Prostate gland (tissue), 2 donors: ENCODE measurements around the gene GRAP2. TPM values are rescaled to one million over a fixed set of nuclear protein-coding genes. Genes with fewer than 3 reads are reported as not detected.

ENCODE experiments used
- DNase-seq: peaks from one replicate; pipeline ENCODE4 v3.0.0-alpha.2; 2019; ENCODE audit warnings: low spot score
- H3K27ac ChIP-seq, 2 donors: fragments of 200-600 bp; sonication (generic); 2 replicates each; pipeline ENCODE4 v1.5.1; 2017 to 2019
- H3K27me3 ChIP-seq: fragments of 200-600 bp; sonication (generic); replicated peaks from 2 replicates; pipeline ENCODE4 v1.5.1; 2019; ENCODE audit not compliant: insufficient read depth
- H3K36me3 ChIP-seq, 2 donors: fragments of 200-600 bp; sonication (generic); 1 replicate in 1 of 2; 2 replicates in 1 of 2; pipeline versions ENCODE4 v1.5.1 to v1.8.1; 2017 to 2019
- H3K4me1 ChIP-seq: fragments of 200-600 bp; sonication (generic); replicated peaks from 2 replicates; pipeline ENCODE4 v1.5.1; 2019
- H3K4me3 ChIP-seq, 2 donors: fragments of 200-600 bp; sonication (generic); 2 replicates each; pipeline ENCODE4 v1.5.1; 2017 to 2019
- H3K9me3 ChIP-seq: fragments of 200-600 bp; sonication (generic); 2 replicates; pipeline ENCODE4 v1.5.1; 2017
- POLR2A ChIP-seq: fragments of 450-650 bp; IDR thresholded peaks from one replicate; pipeline ENCODE4 v1.6.1; 2016; ENCODE audit warnings: antibody characterized with exemption, mild to moderate bottlenecking
- POLR2AphosphoS5 ChIP-seq: sonication (generic); formaldehyde crosslinking; IDR thresholded peaks from one replicate; pipeline ENCODE4 v1.6.1; 2017; ENCODE audit warnings: antibody characterized with exemption
- WGBS: methylation state at CpG from one replicate; pipeline ENCODE4 v1.1.5; 2018; 5-methylcytosine and 5-hydroxymethylcytosine counted together
- intact Hi-C: fragments of 100-400 bp; cut with DNase I; formaldehyde crosslinking; loops from one replicate; pipeline ENCODE4 v1.14.2; 2022
- small RNA-seq, 2 donors: library from RNA; depleted of rRNA; stranded (forward); fragments of <200 nt; gene quantifications; one replicate each; pipeline ENCODE3, GENCODE V24; 2016
- total RNA-seq, 2 donors: library from RNA; depleted of rRNA; stranded (reverse); fragments of >200 nt; gene quantifications; one replicate each; pipeline ENCODE4 v1.1.0, GENCODE V29; 2016
- TF ChIP-seq, protein P1 (sequence below), 4 experiments: fragments of 200-600 bp in 2 of 4; fragments of 450-650 bp in 2 of 4; sonication (generic) in 2 of 4; IDR thresholded peaks; 1 replicate in 3 of 4; 2 replicates in 1 of 4; pipeline ENCODE4 v1.5.1; 2016 to 2019; ENCODE audit warnings: antibody characterized with exemption in 4 of 4, mild to moderate bottlenecking in 2 of 4, moderate library complexity in 2 of 4

The GRAP2 gene
- total RNA-seq, 2 donors from 2014 or later, result 0.91 to 2.2 TPM

DNA sequence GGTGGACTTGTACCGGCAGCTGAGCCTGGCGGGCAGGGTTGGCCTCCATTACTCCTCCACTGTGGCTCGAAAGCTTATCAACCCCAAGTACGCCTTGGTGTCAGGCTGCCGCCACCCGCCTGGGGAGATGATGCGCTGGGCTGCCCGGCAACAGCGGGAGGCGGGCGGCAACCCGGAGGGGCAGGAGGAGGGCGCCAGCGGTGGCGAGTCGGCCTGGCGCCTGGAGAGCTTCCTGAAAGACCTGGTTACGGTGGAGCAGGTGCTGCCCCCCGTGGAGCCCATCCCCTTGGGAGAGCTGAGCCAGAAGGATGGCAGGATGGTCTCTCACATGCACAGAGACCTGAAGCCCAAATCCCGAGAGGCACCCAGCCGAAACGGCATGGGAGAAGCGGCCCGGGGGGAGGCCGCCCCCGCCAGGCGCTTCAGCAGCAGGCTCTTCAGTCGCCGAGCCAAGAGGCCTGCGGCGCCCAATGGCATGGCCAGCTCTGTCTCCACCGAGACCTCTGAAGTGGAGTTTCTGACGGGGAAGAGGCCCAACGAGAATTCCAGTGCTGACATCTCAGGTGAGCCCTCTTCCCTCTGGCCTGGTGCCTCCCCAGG lies 120.6 kb downstream of the GRAP2 start:
- H3K4me1 ChIP-seq, result peaks cover 17% of the 10 kb centered on the region
- TF ChIP-seq POLR2A (no peak), POLR2AphosphoS5 (no peak)
- TF ChIP-seq, protein P1, sequence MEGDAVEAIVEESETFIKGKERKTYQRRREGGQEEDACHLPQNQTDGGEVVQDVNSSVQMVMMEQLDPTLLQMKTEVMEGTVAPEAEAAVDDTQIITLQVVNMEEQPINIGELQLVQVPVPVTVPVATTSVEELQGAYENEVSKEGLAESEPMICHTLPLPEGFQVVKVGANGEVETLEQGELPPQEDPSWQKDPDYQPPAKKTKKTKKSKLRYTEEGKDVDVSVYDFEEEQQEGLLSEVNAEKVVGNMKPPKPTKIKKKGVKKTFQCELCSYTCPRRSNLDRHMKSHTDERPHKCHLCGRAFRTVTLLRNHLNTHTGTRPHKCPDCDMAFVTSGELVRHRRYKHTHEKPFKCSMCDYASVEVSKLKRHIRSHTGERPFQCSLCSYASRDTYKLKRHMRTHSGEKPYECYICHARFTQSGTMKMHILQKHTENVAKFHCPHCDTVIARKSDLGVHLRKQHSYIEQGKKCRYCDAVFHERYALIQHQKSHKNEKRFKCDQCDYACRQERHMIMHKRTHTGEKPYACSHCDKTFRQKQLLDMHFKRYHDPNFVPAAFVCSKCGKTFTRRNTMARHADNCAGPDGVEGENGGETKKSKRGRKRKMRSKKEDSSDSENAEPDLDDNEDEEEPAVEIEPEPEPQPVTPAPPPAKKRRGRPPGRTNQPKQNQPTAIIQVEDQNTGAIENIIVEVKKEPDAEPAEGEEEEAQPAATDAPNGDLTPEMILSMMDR (IDR thresholded peaks at IDR 0.05), result no peak
- no peaks in the 10 kb centered on the region for H3K9me3 ChIP-seq
- H3K36me3 ChIP-seq, result peaks cover 0 to 4% of the 10 kb centered on the region in 2 donors
- peak overlapping the region; percentile 67 for H3K27ac ChIP-seq
- WGBS, result 89% methylated on average over 23 of the region's 34 CpGs
- DNase-seq, result no peak
- no peaks in the 10 kb centered on the region for H3K27me3 ChIP-seq
- intact Hi-C loops, result loop anchor here (5.0 kb wide), 3 partner anchors 399 to 484 kb away; no protein-coding TSS in a partner anchor
- H3K4me3 ChIP-seq, result no peak overlapping the region

DNA sequence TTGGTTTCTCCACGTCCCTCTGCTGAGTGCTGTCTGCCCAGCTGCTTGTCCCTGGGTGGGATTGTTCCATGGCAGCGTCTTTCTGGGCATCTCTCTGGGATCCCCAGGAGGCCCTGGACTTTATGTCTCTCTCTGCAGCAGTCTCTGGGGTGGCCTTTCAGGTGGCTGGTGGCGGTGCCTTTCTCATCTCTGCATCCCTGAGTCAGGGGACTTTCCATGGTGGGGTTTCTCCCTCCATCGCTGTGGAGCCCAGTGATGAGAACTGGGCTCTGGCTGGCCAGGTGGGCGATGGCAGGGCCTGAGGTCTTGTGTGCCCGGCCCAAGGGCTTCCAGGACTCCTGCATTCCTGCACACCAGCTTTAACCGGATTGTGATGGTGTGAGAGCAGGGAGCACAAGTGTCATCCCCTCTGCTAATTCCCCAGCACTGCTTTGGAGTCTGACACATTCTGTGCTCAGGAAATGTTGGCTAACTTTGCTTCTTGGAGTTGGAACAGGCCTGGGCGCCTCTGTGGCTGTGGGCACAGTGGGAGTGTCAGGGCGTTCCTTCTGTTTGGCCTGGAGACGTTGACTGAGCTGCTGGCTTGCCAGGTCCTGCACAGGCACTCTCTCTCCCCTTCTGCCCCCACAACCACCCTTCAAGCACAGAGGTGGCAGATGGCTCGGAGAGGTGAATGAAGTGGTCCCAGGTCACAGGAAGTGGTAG lies 121.8 kb downstream of the GRAP2 start:
- Histone ChIP-seq H3K4me1 (peaks cover 17% of the 10 kb centered on the region), H3K27ac (peak overlapping the region; percentile 67), H3K9me3 (no peaks in the 10 kb centered on the region), H3K36me3 (peaks cover 0 to 4% of the 10 kb centered on the region in 2 donors), H3K4me3 (no peak overlapping the region), H3K27me3 (no peaks in the 10 kb centered on the region)
- WGBS, result 55% methylated on average over 11 of the region's 11 CpGs
- DNase-seq, result peak; percentile 92
- TF ChIP-seq, protein P1 (IDR thresholded peaks at IDR 0.05), result no peak
- TF ChIP-seq POLR2AphosphoS5 (peak; percentile 83), POLR2A (peak; percentile 28)
- intact Hi-C loops, result loop anchor here (5.0 kb wide), 3 partner anchors 400 to 485 kb away; no protein-coding TSS in a partner anchor

Small RNA genes lying within 50 kb of the gene (small RNA-seq; reads per million reads assigned to genes)
- gene RN7SKP210, result 0 reads per million in 2 donors

Other genes starting within 250 kb of the GRAP2 start
- 1 to 10 TPM in 1 of 2 donors, under 1 TPM in 1; 0.09 to 5.1 TPM for gene ENTHD1, start 7.3 kb upstream of the GRAP2 start, total RNA-seq
- gene TMA7B, start 59.3 kb downstream of the GRAP2 start, total RNA-seq, result not detected
- 10 to 100 TPM; 26.2 to 28.6 TPM for gene FAM83F, start 93.9 kb downstream of the GRAP2 start, total RNA-seq